GM12801 (cell line): ENCODE data around the gene DNMT3A.

Source experiments
- TF ChIP-seq, protein P1 (sequence below): IDR thresholded peaks from one replicate; pipeline ENCODE4 v1.5.1; 2011; ENCODE audit warnings: control low read depth; ENCODE audit not compliant: insufficient read length; ENCODE audit errors: extremely low read depth

DNMT3A gene

DNA sequence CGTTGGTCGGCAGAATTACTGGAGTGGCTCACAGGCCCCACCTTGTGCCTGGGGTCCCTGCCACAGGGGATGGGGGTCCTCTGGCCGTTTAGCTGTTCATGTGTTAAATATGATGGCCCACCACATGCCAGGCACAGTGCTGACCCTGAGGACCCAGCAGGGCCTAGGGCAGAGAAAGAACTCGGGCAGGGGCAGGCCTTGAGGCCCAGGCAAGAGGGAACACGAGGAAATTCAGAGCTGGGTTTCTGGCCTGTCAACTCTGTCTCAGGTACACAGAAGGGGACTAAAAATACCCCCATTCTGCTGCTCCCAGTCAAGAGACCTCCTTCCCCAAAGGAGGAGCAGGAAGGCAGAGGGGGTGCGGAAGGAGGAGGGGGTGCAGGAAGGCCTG, 66.2 kb downstream of the DNMT3A start:
- TF ChIP-seq, protein P1, sequence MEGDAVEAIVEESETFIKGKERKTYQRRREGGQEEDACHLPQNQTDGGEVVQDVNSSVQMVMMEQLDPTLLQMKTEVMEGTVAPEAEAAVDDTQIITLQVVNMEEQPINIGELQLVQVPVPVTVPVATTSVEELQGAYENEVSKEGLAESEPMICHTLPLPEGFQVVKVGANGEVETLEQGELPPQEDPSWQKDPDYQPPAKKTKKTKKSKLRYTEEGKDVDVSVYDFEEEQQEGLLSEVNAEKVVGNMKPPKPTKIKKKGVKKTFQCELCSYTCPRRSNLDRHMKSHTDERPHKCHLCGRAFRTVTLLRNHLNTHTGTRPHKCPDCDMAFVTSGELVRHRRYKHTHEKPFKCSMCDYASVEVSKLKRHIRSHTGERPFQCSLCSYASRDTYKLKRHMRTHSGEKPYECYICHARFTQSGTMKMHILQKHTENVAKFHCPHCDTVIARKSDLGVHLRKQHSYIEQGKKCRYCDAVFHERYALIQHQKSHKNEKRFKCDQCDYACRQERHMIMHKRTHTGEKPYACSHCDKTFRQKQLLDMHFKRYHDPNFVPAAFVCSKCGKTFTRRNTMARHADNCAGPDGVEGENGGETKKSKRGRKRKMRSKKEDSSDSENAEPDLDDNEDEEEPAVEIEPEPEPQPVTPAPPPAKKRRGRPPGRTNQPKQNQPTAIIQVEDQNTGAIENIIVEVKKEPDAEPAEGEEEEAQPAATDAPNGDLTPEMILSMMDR = no peak

DNA sequence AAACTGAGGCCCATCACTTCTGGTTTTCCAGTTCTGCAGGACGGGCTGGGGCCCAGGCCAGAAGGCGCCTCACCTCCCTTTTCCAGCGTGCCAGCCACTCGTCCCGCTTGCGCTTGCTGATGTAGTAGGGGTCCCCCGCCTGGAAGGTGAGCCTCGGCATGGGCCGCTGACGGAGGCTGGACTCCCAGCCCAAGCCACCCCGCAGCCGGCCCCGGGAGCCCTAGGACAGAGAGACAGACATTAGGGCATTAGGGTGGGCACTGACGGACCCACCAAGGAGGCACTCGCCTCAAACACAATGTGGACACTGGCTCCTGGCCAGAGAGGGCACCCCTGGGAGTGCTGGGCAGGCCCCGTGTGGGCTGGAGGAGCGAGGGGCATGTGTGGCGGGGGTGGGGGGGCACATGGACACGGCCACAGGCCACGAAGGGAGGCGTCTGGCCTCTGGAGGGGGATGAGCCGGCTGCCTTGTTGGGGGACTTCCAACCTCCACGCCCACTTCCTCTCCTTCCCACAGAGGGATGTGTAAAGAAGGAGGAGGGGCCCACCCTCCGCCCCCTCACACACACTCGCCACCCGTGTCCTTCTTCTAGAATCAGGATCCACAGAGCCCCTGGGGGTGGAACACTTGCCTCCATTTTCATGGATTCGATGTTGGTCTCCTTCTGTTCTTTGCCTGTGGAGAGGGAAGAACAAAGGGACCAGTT, 66.7 kb downstream of the DNMT3A start:
- TF ChIP-seq, protein P1 = no peak

DNA sequence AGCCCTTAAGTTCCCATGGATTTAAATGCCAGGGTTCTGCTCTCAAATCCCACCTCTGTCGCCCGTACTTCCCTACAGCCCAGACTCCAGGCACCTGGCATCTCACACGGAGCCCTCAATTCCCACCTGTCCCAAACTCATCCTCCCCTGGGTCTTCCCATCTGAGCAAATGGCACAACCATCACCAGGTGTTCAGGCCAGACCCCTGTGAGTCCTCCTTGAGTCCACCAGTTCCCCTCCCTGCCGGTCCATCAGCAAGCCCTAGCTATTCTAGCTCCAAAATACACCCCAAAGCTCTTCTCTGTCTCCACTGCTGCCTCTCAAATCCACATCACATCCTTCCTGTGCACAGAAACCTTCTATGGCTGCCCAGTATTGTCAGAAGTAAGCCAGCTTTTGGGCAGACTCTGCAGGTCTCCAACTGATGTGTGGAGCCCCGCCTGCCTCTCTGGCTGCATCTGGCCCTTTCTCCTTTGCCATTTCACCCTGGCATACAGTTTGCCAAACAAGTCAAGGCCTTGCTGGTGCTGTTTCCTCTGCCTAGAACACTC, 67.7 kb downstream of the DNMT3A start:
- TF ChIP-seq, protein P1 = no peak

DNA sequence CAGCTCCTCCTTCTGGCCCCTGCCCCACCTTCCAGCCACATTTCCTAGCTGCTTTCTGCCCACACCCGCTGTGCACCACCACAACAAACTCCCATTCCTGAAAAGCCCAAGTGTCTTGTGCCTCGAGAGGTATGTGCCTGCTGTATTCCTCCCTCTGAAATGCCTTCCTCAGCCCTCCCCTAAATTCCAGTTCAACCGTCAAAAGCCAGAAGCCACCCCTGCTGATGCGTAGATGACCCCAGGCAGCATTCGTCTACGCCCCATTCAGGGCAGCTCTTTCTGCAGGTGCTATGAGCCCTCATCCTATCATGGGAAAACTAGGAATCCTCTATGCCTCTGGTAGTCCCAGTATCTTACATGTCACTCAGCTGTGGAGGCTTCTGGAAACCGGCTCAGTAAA, 71.7 kb downstream of the DNMT3A start:
- TF ChIP-seq, protein P1 = no peak

DNA sequence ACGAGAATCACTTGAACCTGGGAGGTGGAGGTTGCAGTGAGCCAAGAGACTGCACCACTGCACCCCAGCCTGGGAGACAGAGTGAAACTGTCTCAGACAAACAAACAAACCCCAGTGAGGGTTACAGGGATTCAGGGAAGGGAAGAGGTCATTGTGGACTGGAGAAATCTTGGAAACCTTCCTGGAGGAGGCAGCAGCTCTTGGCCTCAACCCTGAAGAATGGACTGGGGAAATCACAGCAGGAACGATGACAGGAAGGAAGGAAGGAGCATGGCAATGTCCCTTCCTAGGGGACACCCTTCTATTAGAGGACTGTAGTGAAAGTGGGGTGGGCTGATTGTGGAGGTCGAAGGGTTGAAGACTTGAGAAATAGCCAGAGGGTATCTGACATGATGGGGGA, 72.5 kb downstream of the DNMT3A start:
- TF ChIP-seq, protein P1 = no peak

DNA sequence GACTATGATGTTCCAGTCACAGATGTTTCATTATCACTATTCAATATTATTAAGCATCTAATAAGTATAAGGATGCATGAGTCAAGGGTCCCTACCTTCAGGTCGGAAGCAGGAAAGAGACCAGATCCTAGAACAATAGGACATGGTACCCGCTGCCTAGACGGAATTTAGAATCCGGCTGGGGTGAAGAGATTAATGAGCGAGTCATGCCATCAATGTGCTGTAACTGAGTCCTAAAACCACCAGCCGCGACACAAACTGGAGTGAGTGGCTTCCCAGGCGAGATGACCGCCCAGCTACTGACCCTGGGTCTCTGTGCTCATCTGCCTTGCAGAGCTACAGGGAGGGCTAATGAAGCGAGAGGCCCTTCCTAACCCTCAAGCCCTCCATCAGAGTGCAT, 73.6 kb downstream of the DNMT3A start:
- TF ChIP-seq, protein P1 = no peak

DNA sequence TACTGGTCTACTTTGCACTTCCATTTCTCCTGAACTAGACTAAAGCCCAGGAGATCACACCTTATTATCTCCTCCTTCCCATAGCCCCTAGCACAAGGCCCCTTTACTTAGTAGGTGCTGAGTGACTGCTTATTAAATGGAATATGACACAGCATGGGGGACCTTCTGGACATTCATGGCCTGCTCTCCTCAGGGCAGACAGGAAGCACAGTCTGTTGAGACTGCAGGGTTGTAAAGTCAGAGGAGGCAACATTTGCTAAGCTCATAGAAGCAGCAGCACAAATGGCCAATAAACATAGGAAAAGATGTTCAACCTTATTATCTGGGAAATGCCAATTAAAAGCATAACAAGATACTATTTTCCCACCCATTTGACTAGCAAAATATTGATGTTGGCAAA, 75.3 kb downstream of the DNMT3A start:
- TF ChIP-seq, protein P1 = no peak
